IMR-90 (cell line): Measurements from ENCODE around the gene SDC1. TPM values are rescaled to one million over a fixed set of nuclear protein-coding genes. Genes with fewer than 3 reads are reported as not detected.

ENCODE experiments used
- ATAC-seq: fragments of 200-7000 bp; cut with Tn5 transposase; 2 replicates; pipeline ENCODE4 v1.9.1; 2020; ENCODE audit warnings: low read depth, mild to moderate bottlenecking, moderate library complexity
- BruUV-seq: library from RNA; stranded (reverse); fragments of 400-500 nt; replicated peaks from 2 replicates; lab custom pipeline; 2021; lab: Mats Ljungman, UMichigan
- CTCF ChIA-PET: fragments of 300-600 bp; formaldehyde crosslinking; extraction: SDS; loops from one replicate; lab custom pipeline; 2021; ENCODE audit warnings: antibody characterized with exemption; lab: Yijun Ruan, JAX
- POLR2A ChIA-PET: fragments of 300-600 bp; sonication (Branson Sonifier 250); formaldehyde crosslinking; loops from one replicate; lab custom pipeline; 2022; ENCODE audit warnings: antibody characterized with exemption; ENCODE audit not compliant: unreplicated experiment; lab: Charles Lee
- DNase-seq: peaks from one replicate; pipeline ENCODE4 v3.0.0; 2013
- H2AFZ ChIP-seq: replicated peaks from 2 replicates; pipeline ENCODE3; 2013; ENCODE audit warnings: low read length, mild to moderate bottlenecking; ENCODE audit not compliant: poor library complexity
- H2AK5ac ChIP-seq: 2 replicates; pipeline ENCODE4 v1.6.1; 2013; ENCODE audit warnings: low read depth, low read length, inconsistent platforms
- H2AK9ac ChIP-seq: replicated peaks from 2 replicates; pipeline ENCODE3; 2013; ENCODE audit warnings: mild to moderate bottlenecking, low read depth, low read length, moderate library complexity; ENCODE audit not compliant: poor library complexity
- H2BK120ac ChIP-seq: 2 replicates; pipeline ENCODE4 v1.6.1; 2013; ENCODE audit warnings: low read depth, low read length, inconsistent platforms
- H2BK15ac ChIP-seq: 3 replicates; pipeline ENCODE4 v1.6.1; 2013; ENCODE audit warnings: low read depth, low read length, inconsistent platforms
- H2BK20ac ChIP-seq: 2 replicates; pipeline ENCODE4 v1.6.1; 2013; ENCODE audit warnings: low read depth, mild to moderate bottlenecking, inconsistent platforms, low read length, moderate library complexity
- H2BK5ac ChIP-seq: 2 replicates; pipeline ENCODE4 v1.6.1; 2013; ENCODE audit warnings: mild to moderate bottlenecking, low read depth, low read length, inconsistent platforms; ENCODE audit not compliant: poor library complexity, severe bottlenecking
- H3K14ac ChIP-seq: replicated peaks from 2 replicates; pipeline ENCODE4 v1.6.1; 2013; ENCODE audit warnings: low read depth, low read length, inconsistent platforms
- H3K18ac ChIP-seq: 2 replicates; pipeline ENCODE4 v1.6.1; 2013; ENCODE audit warnings: low read depth, low read length, control low read depth
- H3K23ac ChIP-seq: 2 replicates; pipeline ENCODE4 v1.6.1; 2013; ENCODE audit warnings: low read depth, low read length, inconsistent platforms
- H3K27ac ChIP-seq: 2 replicates; pipeline ENCODE4 v1.5.1; 2013; ENCODE audit warnings: mild to moderate bottlenecking, control low read depth, low read length; ENCODE audit not compliant: insufficient read depth
- H3K27me3 ChIP-seq: 2 replicates; pipeline ENCODE4 v1.6.1; 2013; ENCODE audit warnings: low read length; ENCODE audit not compliant: control insufficient read depth, insufficient read depth
- H3K36me3 ChIP-seq: 2 replicates; pipeline ENCODE4 v1.6.1; 2013; ENCODE audit warnings: low read length, mixed read lengths; ENCODE audit not compliant: control insufficient read depth, insufficient read depth
- H3K4ac ChIP-seq: 2 replicates; pipeline ENCODE4 v1.6.1; 2013; ENCODE audit warnings: low read depth, low read length, inconsistent platforms
- H3K4me1 ChIP-seq: 2 replicates; pipeline ENCODE4 v1.6.1; 2013; ENCODE audit warnings: low read length, mixed read lengths; ENCODE audit not compliant: control insufficient read depth, insufficient read depth
- H3K4me2 ChIP-seq: 2 replicates; pipeline ENCODE4 v1.6.1; 2013; ENCODE audit warnings: low read depth, mild to moderate bottlenecking, control low read depth, low read length, moderate library complexity
- H3K4me3 ChIP-seq: 2 replicates; pipeline ENCODE4 v1.5.1; 2013; ENCODE audit warnings: low read depth, mild to moderate bottlenecking, control low read depth, low read length, moderate library complexity; ENCODE audit not compliant: insufficient read depth
- H3K56ac ChIP-seq: 2 replicates; pipeline ENCODE4 v1.6.1; 2013; ENCODE audit warnings: low read length, inconsistent platforms; ENCODE audit not compliant: insufficient read depth; ENCODE audit errors: extremely low read depth
- H3K79me1 ChIP-seq, 2 experiments: 2 replicates each; pipeline ENCODE4 v1.6.1; 2013; ENCODE audit warnings: low read length in 2 of 2, inconsistent platforms in 1 of 2, low read depth in 1 of 2
- H3K9ac ChIP-seq: 2 replicates; pipeline ENCODE4 v1.6.1; 2013; ENCODE audit warnings: low read depth, low read length, control low read depth
- H3K9me1 ChIP-seq: 2 replicates; pipeline ENCODE4 v1.6.1; 2013; ENCODE audit warnings: low read length, inconsistent platforms; ENCODE audit not compliant: insufficient read depth
- H3K9me3 ChIP-seq: 2 replicates; pipeline ENCODE4 v1.6.1; 2013; ENCODE audit warnings: low read length; ENCODE audit not compliant: control insufficient read depth, insufficient read depth
- H4K20me1 ChIP-seq: 2 replicates; pipeline ENCODE4 v1.6.1; 2013; ENCODE audit warnings: low read length, inconsistent platforms; ENCODE audit not compliant: insufficient read depth
- H4K5ac ChIP-seq: 2 replicates; pipeline ENCODE4 v1.6.1; 2013; ENCODE audit warnings: mild to moderate bottlenecking, low read depth, low read length, control low read depth
- H4K8ac ChIP-seq, 2 experiments: 2 replicates each; pipeline ENCODE4 v1.6.1; 2013; ENCODE audit warnings: low read depth in 2 of 2, low read length in 2 of 2, control low read depth in 1 of 2, inconsistent platforms in 1 of 2
- H4K91ac ChIP-seq: 2 replicates; pipeline ENCODE4 v1.6.1; 2013; ENCODE audit warnings: low read depth, low read length, inconsistent platforms; ENCODE audit not compliant: insufficient read depth
- BHLHE40 ChIP-seq: fragments of 150-350 bp; IDR thresholded peaks from 2 replicates; pipeline ENCODE4 v1.6.1; 2016; ENCODE audit warnings: mild to moderate bottlenecking, low read depth, low read length
- MAFK ChIP-seq: IDR thresholded peaks from 2 replicates; pipeline ENCODE4 v1.6.1; 2012; ENCODE audit warnings: low read depth, low read length, improper control_type of control experiment
- WGBS, 2 experiments: methylation state at CpG; one replicate each; pipeline versions ENCODE4 v1.1.5 to v1.1.7; 2013; ENCODE audit warnings: missing lambda C conversion rate in 2 of 2; ENCODE audit not compliant: insufficient read length in 1 of 2; ENCODE audit errors: extremely low coverage in 2 of 2; 5-methylcytosine and 5-hydroxymethylcytosine counted together
- dilution Hi-C: fragments of 300-500 bp; cut with HindIII; formaldehyde crosslinking; loops from one replicate; pipeline ENCODE4 v1.14.3; 2018; ENCODE audit warnings: low sequenced_read_pairs; ENCODE audit not compliant: unreplicated experiment
- in situ Hi-C: fragments of 300-500 bp; cut with MboI; formaldehyde crosslinking; loops from 3 replicates; pipeline ENCODE4 v1.14.3; 2019; ENCODE audit warnings: low sequenced_read_pairs, inconsistent platforms, mixed read lengths
- intact Hi-C: fragments of 100-400 bp; cut with micrococcal nuclease; formaldehyde crosslinking; loops from 2 replicates; pipeline ENCODE4 v1.10.0; 2022
- polyA plus RNA-seq, 3 experiments: library from polyadenylated mRNA; depleted of rRNA; stranded (reverse); fragments of >200 nt; gene quantifications; 2 replicates each; pipeline ENCODE4 v1.2.3, GENCODE V29; 2012; ENCODE audit warnings: low replicate concordance in 1 of 3
- total RNA-seq: library from RNA; depleted of rRNA; stranded (reverse); fragments of >200 nt; gene quantifications from 2 replicates; pipeline ENCODE4 v1.2.3, GENCODE V29; 2012
- TF ChIP-seq, protein P1 (sequence below): conservative IDR thresholded peaks from 2 replicates; pipeline ENCODE4 v1.5.1; 2012; ENCODE audit warnings: mild to moderate bottlenecking, low read depth, low read length, improper control_type of control experiment

The SDC1 gene
- total and polyA plus RNA-seq, 2 of the 4 experiments (the other 2 are of a cell fraction), result 22.0 to 28.3 TPM

- WGBS, 2 experiments, result no CpG with 5 or more reads among the region's 2 CpGs
Observed at GRCh38 chr2:20264629-20265028, 39.7 kb upstream of the SDC1 start.

More at GRCh38 chr2:20264629-20265028, 39.7 kb upstream of the SDC1 start:
- Histone ChIP-seq H3K14ac (no peak overlapping the region), H3K27me3 (no peaks in the 10 kb centered on the region), H3K4me1 (no peaks in the 10 kb centered on the region), H3K23ac (no peak overlapping the region), H3K36me3 (peaks cover 11% of the 10 kb centered on the region), H3K18ac (no peak overlapping the region), H3K79me1 (peaks cover 16 to 29% of the 10 kb centered on the region in 2 experiments), H3K9ac (no peak overlapping the region), H2AFZ (no peak overlapping the region), H3K9me1 (peaks cover 4% of the 10 kb centered on the region; the same call in 1 of the 2 replicates), H2BK20ac (no peak overlapping the region), H3K27ac (no peak overlapping the region), H2BK15ac (no peak overlapping the region), H2AK9ac (no peak overlapping the region), H3K4ac (no peak overlapping the region), H3K4me3 (no peak overlapping the region), H3K9me3 (no peaks in the 10 kb centered on the region), H2AK5ac (no peak overlapping the region), H2BK5ac (no peak overlapping the region), H4K5ac (no peak overlapping the region), H3K56ac (no peak overlapping the region), H2BK120ac (no peak overlapping the region), H3K4me2 (no peak overlapping the region), H4K20me1 (peaks cover 3% of the 10 kb centered on the region; the same call in 1 of the 2 replicates), H4K8ac (no peak overlapping the region), H4K91ac (no peak overlapping the region)
- in situ Hi-C loops, result no loop called here
- ChIA-PET CTCF (interaction anchor here (0.8 kb wide), 1 partner anchor 12 kb away, joined by 3 read pairs; no protein-coding TSS in a partner anchor), POLR2A (no interaction called here)
- dilution Hi-C loops, result no loop called here
- BruUV-seq, result no TSS peak
- TF ChIP-seq MAFK (no peak), BHLHE40 (no peak)
- TF ChIP-seq, protein P1, sequence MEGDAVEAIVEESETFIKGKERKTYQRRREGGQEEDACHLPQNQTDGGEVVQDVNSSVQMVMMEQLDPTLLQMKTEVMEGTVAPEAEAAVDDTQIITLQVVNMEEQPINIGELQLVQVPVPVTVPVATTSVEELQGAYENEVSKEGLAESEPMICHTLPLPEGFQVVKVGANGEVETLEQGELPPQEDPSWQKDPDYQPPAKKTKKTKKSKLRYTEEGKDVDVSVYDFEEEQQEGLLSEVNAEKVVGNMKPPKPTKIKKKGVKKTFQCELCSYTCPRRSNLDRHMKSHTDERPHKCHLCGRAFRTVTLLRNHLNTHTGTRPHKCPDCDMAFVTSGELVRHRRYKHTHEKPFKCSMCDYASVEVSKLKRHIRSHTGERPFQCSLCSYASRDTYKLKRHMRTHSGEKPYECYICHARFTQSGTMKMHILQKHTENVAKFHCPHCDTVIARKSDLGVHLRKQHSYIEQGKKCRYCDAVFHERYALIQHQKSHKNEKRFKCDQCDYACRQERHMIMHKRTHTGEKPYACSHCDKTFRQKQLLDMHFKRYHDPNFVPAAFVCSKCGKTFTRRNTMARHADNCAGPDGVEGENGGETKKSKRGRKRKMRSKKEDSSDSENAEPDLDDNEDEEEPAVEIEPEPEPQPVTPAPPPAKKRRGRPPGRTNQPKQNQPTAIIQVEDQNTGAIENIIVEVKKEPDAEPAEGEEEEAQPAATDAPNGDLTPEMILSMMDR, result no peak
- intact Hi-C loops, result no loop called here
- ATAC-seq (no peak), DNase-seq (no peak)
